Measurements from ENCODE around the gene TEX52. TPM values are rescaled to one million over a fixed set of nuclear protein-coding genes. Genes with fewer than 3 reads are reported as not detected.

The TEX52 gene
- total RNA-seq, 1 donor from 2014 or later: not detected

DNA sequence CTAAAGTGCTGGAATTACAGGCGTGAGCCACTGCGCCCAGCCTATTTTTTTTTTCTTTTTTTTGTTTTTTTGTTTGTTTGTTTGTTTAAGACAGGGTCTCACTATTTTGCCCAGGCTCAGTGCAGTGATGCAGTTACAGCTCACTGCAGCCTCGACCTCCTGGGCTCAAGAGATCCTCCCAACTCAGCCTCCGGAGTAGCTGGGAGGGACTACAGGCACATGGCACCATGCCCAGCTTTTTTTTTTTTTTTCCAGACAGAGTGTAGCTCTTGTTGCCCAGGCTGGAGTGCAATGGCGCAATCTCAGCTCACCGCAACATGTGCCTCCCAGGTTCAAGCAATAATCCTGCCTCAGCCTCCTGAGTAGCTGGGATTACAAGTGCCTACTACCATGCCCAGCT is 50.1 kb downstream of the TEX52 start:
- DNase-seq (ENCODE audit: low read depth, low spot score): no peak
- H3K9me3 Mint-ChIP-seq: no peaks in the 10 kb centered on the region
- H3K27me3 Mint-ChIP-seq (ENCODE audit: low read depth): no peaks in the 10 kb centered on the region
- peaks cover 6% of the 10 kb centered on the region for H3K36me3 Mint-ChIP-seq (ENCODE audit: low read depth)
- no peak overlapping the region for H3K4me3 Mint-ChIP-seq
- no peak overlapping the region for H3K27ac Mint-ChIP-seq (ENCODE audit: unreplicated experiment)
- peaks cover 3% of the 10 kb centered on the region for H3K4me1 Mint-ChIP-seq
- TF ChIP-seq, protein P1, sequence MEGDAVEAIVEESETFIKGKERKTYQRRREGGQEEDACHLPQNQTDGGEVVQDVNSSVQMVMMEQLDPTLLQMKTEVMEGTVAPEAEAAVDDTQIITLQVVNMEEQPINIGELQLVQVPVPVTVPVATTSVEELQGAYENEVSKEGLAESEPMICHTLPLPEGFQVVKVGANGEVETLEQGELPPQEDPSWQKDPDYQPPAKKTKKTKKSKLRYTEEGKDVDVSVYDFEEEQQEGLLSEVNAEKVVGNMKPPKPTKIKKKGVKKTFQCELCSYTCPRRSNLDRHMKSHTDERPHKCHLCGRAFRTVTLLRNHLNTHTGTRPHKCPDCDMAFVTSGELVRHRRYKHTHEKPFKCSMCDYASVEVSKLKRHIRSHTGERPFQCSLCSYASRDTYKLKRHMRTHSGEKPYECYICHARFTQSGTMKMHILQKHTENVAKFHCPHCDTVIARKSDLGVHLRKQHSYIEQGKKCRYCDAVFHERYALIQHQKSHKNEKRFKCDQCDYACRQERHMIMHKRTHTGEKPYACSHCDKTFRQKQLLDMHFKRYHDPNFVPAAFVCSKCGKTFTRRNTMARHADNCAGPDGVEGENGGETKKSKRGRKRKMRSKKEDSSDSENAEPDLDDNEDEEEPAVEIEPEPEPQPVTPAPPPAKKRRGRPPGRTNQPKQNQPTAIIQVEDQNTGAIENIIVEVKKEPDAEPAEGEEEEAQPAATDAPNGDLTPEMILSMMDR (conservative IDR thresholded peaks at IDR 0.05): no peak

DNA sequence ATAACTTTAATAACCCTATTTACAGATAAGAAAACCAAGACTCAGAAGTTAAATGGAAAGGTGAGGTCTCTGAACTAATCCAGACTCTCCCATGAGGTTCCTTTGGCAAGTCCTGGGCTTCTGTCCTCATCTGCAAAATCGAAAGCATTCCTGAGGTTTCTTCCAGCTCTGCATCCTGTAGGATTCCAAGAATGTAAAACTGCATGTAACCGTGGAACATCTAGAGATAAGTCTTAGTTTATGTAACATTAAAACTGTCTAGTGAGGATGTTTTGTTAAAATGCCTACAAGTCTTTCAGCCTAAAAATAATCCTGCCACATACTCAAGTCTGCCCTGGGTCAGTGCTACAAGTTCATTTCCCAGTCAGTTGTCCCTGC is 51.7 kb downstream of the TEX52 start:
- peak overlapping the region; percentile 37 for H3K27ac Mint-ChIP-seq (ENCODE audit: unreplicated experiment)
- no peak for DNase-seq (ENCODE audit: low read depth, low spot score)
- no peak overlapping the region for H3K4me3 Mint-ChIP-seq
- TF ChIP-seq, protein P1 (conservative IDR thresholded peaks at IDR 0.05): no peak
- H3K4me1 Mint-ChIP-seq: no peaks in the 10 kb centered on the region
- H3K27me3 Mint-ChIP-seq (ENCODE audit: low read depth): no peaks in the 10 kb centered on the region
- peaks cover 12% of the 10 kb centered on the region for H3K36me3 Mint-ChIP-seq (ENCODE audit: low read depth)
- H3K9me3 Mint-ChIP-seq: no peaks in the 10 kb centered on the region

DNA sequence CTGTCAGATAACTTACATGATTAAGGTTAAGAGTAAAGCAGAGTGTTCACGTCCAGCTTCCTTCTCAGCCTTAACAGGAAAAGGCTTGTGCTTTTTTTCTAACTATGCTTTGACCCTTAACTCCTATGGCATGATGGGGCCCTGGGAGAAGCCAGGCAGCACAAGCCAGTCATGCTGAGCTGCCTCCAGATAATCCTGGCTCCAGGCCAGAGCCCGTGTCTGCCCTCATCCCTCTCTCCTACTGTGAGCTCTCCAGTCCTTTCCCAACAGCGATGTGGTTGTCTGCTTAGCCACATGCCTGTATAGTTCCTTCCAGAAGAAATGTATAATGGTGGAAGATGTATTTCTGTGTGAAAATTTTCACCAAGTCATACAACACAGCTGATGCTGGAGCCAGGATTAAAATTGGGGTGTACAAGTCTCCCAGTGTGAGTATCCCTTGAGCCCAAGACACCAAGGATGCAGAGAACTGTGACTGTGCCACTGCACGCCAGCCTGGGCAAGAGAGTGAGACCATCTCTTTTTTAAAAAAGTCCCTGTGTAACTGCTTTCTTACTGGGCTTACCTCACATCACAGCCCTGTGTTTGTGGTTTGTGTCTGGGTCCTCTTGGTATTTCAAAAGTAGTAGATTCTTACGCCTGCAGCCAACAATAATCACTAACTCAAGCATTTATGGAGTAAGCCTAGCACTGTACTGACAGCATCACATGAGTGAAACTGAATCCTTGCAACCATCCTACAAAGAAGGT is 52.3 kb downstream of the TEX52 start:
- peaks cover 14% of the 10 kb centered on the region for H3K36me3 Mint-ChIP-seq (ENCODE audit: low read depth)
- TF ChIP-seq, protein P1 (conservative IDR thresholded peaks at IDR 0.05): no peak
- H3K4me1 Mint-ChIP-seq: no peaks in the 10 kb centered on the region
- H3K27me3 Mint-ChIP-seq (ENCODE audit: low read depth): no peaks in the 10 kb centered on the region
- DNase-seq (ENCODE audit: low read depth, low spot score): no peak
- no peaks in the 10 kb centered on the region for H3K9me3 Mint-ChIP-seq
- no peak overlapping the region for H3K27ac Mint-ChIP-seq (ENCODE audit: unreplicated experiment)
- no peak overlapping the region for H3K4me3 Mint-ChIP-seq

DNA sequence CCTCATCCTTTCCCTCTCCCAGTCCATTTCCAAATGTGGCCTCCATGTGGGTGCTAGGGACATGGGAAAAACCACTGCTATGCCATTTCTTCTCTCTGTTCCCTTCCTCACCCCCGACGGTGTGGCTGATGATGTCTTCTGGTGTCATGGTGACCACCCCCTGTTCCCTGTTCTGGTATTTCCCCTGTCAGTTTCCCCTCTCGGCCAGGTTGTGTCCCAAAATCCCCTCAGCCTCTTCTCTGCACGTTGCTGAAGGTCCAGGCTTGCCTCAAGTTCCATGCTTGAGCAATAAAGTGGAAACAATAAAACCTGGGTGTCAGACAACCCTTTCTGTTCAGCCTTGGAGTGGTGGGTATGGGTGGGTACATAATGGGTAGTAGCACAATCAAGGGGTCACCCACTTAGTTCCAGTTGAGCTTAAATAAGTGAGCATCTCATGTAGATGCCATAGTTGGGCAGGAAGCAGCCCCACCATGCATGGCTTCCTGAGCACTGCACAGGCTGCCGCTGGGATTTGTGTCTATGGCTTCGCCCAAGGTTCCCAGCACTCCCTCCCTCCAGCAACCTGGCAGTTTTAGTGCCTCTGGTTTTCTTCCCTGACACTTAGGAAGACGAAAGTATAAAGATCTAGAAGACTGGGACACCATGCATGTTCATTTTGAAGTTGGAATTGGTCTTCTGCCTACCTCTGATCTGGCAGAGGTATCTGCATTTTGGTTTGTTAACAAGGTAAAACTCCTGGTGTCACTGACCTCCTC is 53.0 kb downstream of the TEX52 start:
- DNase-seq (ENCODE audit: low read depth, low spot score): no peak
- no peak overlapping the region for H3K27ac Mint-ChIP-seq (ENCODE audit: unreplicated experiment)
- peaks cover 16% of the 10 kb centered on the region for H3K36me3 Mint-ChIP-seq (ENCODE audit: low read depth)
- TF ChIP-seq, protein P1 (conservative IDR thresholded peaks at IDR 0.05): no peak
- H3K4me1 Mint-ChIP-seq: no peaks in the 10 kb centered on the region
- no peaks in the 10 kb centered on the region for H3K9me3 Mint-ChIP-seq
- H3K4me3 Mint-ChIP-seq: peak overlapping the region; percentile 38
- no peaks in the 10 kb centered on the region for H3K27me3 Mint-ChIP-seq (ENCODE audit: low read depth)

DNA sequence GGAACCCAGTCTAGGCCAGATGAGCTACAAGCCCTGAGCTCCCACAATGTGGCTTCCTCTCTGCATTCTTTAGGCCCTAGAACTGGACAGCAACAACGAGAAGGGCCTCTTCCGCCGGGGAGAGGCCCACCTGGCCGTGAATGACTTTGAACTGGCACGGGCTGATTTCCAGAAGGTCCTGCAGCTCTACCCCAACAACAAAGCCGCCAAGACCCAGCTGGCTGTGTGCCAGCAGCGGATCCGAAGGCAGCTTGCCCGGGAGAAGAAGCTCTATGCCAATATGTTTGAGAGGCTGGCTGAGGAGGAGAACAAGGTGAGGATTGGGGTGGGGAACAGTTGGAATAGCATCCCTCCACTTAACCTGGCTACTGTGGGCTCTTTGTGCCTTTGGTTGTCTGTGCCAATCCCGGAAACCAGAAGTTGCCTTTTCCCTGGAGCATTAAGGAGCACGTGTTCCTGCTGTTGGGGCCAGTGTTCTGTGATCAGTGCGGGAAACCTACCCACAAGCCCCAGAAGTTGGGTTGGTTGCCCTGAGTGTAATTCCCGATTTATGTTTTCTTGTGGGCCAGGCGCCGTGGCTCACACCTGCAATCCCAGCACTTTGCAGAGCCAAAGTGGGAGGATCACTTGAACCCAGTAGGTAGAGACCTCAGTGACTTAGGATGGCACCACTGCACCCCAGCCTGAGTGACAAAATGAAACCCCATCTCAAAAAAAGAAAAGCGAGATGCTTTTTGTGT is 55.6 kb downstream of the TEX52 start:
- peaks cover 24% of the 10 kb centered on the region for H3K36me3 Mint-ChIP-seq (ENCODE audit: low read depth)
- no peak overlapping the region for H3K27ac Mint-ChIP-seq (ENCODE audit: unreplicated experiment)
- H3K4me3 Mint-ChIP-seq: no peak overlapping the region
- H3K27me3 Mint-ChIP-seq (ENCODE audit: low read depth): peaks cover 4% of the 10 kb centered on the region
- peaks cover 11% of the 10 kb centered on the region for H3K4me1 Mint-ChIP-seq
- H3K9me3 Mint-ChIP-seq: no peaks in the 10 kb centered on the region
- TF ChIP-seq, protein P1 (conservative IDR thresholded peaks at IDR 0.05): no peak
- DNase-seq (ENCODE audit: low read depth, low spot score): no peak

Data from neural crest cell (in vitro differentiated cells).